Measurements from ENCODE around the gene PDZRN4. TPM values are rescaled to one million over a fixed set of nuclear protein-coding genes. Genes with fewer than 3 reads are reported as not detected.
"Not testable (repeated sequence)": the region's sequence is repeated elsewhere in the genome, so short reads cannot be mapped to it uniquely, and the experiment has no call there.

PDZRN4 gene
- total RNA-seq, 1 experiment from 2014 or later = not detected

GRCh38 chr12:41269056-41269455 is 80.9 kb downstream of the PDZRN4 start:
- no peak for DNase-seq (ENCODE audit: low read depth)
- in situ Hi-C loops (cut with HindIII; ENCODE audit: low pct_unique_long_range_greater_than_20kb, low sequenced_read_pairs) = no loop called here

GRCh38 chr12:41271489-41271888 is 83.4 kb downstream of the PDZRN4 start:
- DNase-seq (ENCODE audit: low read depth) = no peak
- in situ Hi-C loops (cut with HindIII; ENCODE audit: low pct_unique_long_range_greater_than_20kb, low sequenced_read_pairs) = no loop called here

DNA sequence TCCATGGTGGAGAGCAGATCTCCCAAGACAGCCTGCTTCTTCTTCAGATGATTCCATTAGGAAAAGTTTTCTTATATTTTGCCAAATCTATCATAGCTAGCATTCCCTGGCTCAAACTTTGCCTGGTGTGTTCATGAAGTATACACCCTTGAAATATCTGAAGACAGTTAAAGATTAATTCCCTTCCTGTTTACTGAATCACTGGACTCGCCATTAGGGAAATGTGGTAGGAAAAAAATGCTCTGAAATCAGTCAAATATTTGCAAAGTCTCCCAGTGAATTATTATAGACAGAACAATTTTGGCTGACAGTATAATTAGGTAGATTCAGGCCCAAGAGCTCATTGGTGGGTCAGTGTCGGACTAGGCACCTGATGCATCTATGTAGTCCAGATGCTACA is 86.5 kb downstream of the PDZRN4 start:
- in situ Hi-C loops (cut with HindIII; ENCODE audit: low pct_unique_long_range_greater_than_20kb, low sequenced_read_pairs) = no loop called here
- no peak for DNase-seq (ENCODE audit: low read depth)

DNA sequence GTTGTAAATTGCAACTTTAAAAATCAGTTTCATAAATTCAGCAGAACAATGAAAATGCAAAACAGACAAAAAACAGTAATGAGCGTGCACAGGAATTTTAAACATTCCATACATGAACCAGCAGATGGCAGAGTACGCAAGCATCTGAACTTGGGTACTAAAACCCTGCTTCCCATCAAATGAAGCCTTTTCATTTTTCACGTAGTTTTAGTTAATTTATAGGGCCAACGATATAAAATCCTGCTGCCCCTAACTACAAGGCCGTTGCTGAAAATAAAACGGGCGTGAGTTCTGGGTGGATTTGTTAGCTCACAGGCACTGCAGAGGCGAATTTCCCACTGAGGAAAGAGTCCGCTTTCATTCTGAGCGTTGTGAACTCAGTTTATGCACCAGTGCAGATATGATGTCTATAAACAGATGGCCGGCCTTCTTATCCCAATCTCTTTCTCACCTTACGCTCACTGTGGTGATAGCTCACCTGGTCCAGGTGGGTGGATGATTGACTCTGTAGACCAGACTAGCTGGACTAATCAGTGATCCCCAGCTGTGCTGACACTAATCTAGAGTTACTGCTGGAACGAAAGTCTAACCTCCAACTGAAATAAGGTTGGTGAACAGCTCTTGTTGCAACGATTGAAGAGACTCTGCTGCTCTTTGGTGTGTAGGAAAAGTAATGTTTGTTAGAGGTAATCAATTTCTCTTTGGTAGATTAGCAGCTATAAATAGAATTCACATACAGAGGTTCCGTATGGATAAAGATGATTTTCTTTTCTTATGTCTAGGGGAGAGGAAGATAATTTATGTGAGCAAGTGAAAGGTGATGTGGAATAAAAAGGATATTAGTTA is 89.2 kb downstream of the PDZRN4 start:
- DNase-seq (ENCODE audit: low read depth) = peak; percentile 23

DNA sequence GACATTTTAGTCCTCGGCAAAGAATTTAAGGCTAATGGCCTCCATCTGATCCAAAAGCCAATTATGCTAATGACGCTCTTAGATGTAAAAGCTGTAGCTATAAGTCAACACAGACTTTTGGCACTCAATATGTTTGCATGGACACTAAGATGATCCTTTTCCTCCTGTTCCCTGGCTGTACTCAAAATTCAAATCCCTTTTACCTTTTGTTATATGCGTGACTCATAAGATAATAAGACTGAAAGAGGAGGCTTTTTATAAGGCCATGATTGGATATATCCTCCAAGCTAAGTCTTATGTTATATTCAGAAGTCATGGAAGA is 89.8 kb downstream of the PDZRN4 start:
- in situ Hi-C loops (cut with HindIII; ENCODE audit: low pct_unique_long_range_greater_than_20kb, low sequenced_read_pairs) = no loop called here

More for the DNA sequence above, 89.2 kb downstream of the PDZRN4 start:
- in situ Hi-C loops (cut with HindIII; ENCODE audit: low pct_unique_long_range_greater_than_20kb, low sequenced_read_pairs) = no loop called here

DNA sequence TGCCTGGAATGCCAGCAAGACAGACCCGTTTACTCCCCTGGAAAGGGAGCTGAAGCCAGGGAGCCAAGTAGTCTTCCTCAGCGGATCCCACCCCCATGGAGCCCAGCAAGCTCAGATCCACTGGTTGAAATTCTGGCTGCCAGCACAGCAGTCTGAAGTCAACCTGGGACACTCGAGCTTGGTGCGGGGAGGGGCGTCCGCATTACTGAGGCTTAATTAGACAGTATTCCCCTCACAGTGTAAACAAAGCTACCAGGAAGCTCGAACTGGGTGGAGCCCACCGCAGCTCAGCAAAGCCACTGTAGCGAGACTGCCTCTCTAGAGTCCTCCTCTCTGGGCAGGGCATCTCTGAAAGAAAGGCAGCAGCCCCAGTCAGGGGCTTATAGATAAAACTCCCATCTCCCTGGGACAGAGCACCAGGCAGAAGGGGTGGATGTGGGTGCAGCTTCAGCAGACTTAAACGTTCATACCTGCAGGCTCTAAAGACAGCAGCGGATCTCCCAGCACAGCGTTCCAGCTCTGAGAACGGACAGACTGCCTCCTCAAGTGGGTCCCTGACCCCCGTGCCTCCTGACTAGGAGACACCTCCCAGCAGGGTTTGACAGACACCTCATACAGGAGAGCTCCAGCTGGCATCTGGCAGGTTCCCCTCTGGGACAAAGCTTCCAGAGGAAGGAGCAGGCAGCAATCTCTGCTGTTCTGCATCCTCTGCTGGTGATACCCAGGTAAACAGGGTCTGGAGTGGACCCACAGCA is 92.4 kb downstream of the PDZRN4 start:
- in situ Hi-C loops (cut with HindIII; ENCODE audit: low pct_unique_long_range_greater_than_20kb, low sequenced_read_pairs); DNase-seq (ENCODE audit: low read depth): not testable (repeated sequence)

More for the DNA sequence above, 89.8 kb downstream of the PDZRN4 start:
- no peak for DNase-seq (ENCODE audit: low read depth)

- in situ Hi-C loops (cut with HindIII; ENCODE audit: low pct_unique_long_range_greater_than_20kb, low sequenced_read_pairs); DNase-seq (ENCODE audit: low read depth): not testable (repeated sequence)
These were observed 97.3 kb downstream of the PDZRN4 start for GRCh38 chr12:41285470-41285869.

DNA sequence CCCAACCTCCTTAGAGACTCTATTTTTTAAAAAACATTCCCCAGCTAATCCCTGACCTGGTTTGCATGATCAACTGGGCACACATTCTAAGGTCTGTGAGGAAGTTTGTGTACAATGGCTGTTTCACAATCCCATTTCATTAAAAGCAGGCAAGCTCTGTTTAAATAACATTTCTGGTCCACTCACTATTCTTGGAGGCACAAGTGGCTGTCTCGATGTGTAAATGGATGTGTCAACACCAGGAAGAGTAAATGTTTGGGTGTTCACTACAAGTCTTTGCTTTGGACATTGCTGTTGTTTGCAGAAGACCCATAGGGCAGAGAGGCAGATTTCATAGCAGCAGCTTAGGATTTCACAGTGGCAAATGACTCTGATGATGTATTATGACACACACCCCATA is 98.3 kb downstream of the PDZRN4 start:
- in situ Hi-C loops (cut with HindIII; ENCODE audit: low pct_unique_long_range_greater_than_20kb, low sequenced_read_pairs) = no loop called here
- DNase-seq (ENCODE audit: low read depth) = no peak

GRCh38 chr12:41287500-41288141 is 99.5 kb downstream of the PDZRN4 start:
- no peak for DNase-seq (ENCODE audit: low read depth)
- in situ Hi-C loops (cut with HindIII; ENCODE audit: low pct_unique_long_range_greater_than_20kb, low sequenced_read_pairs) = no loop called here

GRCh38 chr12:41288142-41288811 is 100.2 kb downstream of the PDZRN4 start:
- in situ Hi-C loops (cut with HindIII; ENCODE audit: low pct_unique_long_range_greater_than_20kb, low sequenced_read_pairs) = no loop called here
- no peak for DNase-seq (ENCODE audit: low read depth)

- in situ Hi-C loops (cut with HindIII; ENCODE audit: low pct_unique_long_range_greater_than_20kb, low sequenced_read_pairs) = no loop called here
- no peak for DNase-seq (ENCODE audit: low read depth)
These were observed 101.4 kb downstream of the PDZRN4 start for GRCh38 chr12:41289501-41289900.

DNA sequence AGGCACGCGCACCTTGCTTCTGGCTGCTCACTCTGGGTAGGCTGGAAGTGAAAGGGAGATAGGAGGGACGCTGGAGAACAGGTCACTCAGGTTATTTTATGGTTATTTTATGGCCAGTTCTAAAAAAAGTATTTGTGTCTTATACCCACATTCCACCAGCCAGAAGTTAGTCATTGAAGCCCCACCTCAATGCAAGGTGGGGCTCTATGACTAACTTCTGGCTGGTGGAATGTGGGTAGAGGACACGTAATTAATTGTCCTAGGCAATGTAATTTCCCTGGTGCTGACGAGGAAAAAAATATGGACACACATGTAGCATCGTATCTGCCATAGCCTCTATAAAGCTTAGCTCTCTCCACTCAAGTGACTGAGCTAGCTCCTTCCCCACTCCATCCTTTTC is 104.9 kb downstream of the PDZRN4 start:
- in situ Hi-C loops (cut with HindIII; ENCODE audit: low pct_unique_long_range_greater_than_20kb, low sequenced_read_pairs) = no loop called here
- DNase-seq (ENCODE audit: low read depth) = peak; percentile 26

GRCh38 chr12:41293461-41293860 is 105.3 kb downstream of the PDZRN4 start:
- in situ Hi-C loops (cut with HindIII; ENCODE audit: low pct_unique_long_range_greater_than_20kb, low sequenced_read_pairs) = no loop called here
- DNase-seq (ENCODE audit: low read depth) = no peak

GRCh38 chr12:41302979-41303403 is 114.9 kb downstream of the PDZRN4 start:
- in situ Hi-C loops (cut with HindIII; ENCODE audit: low pct_unique_long_range_greater_than_20kb, low sequenced_read_pairs) = no loop called here
- no peak for DNase-seq (ENCODE audit: low read depth)

DNA sequence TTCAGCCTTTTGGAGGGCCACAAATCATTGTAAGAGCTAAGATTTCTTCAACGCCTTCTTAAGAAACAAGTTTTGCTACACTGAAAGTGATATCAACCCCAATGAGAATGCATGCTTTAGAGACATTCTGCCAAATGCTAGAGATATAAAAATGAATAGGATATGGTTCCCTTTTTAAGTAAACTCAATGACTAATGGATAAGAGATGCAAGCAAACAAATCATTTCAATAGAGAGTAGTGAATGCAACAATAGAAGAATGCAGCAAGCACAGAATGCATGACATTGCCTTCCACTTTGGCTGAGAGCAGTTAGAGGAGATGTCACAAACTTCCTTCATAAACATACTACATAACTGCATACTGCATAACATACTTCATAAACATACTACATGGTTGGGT is 116.4 kb downstream of the PDZRN4 start:
- in situ Hi-C loops (cut with HindIII; ENCODE audit: low pct_unique_long_range_greater_than_20kb, low sequenced_read_pairs) = no loop called here

DNA sequence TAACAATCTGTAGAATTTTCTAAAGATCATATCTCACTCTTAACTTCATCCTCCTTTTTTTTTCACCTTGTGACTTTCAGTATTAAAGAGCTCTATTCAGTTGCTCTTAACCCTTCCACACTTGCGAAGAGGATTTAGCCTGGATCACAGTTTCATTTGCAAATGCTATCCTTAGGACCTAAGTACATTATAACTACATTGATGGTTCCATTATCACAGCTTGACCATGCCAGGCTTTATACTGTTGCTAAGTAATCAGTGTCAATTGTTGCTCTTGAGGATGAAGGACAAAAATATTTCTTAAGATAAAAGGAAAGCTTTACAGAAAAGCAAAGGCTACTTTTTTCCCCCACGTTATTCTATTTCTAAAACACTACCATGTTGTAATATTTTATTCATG is 122.2 kb downstream of the PDZRN4 start:
- no peak for DNase-seq (ENCODE audit: low read depth)
- in situ Hi-C loops (cut with HindIII; ENCODE audit: low pct_unique_long_range_greater_than_20kb, low sequenced_read_pairs) = no loop called here

More for the DNA sequence above, 116.4 kb downstream of the PDZRN4 start:
- no peak for DNase-seq (ENCODE audit: low read depth)

GRCh38 chr12:41311883-41312282 is 123.8 kb downstream of the PDZRN4 start:
- in situ Hi-C loops (cut with HindIII; ENCODE audit: low pct_unique_long_range_greater_than_20kb, low sequenced_read_pairs) = no loop called here
- DNase-seq (ENCODE audit: low read depth) = no peak

DNA sequence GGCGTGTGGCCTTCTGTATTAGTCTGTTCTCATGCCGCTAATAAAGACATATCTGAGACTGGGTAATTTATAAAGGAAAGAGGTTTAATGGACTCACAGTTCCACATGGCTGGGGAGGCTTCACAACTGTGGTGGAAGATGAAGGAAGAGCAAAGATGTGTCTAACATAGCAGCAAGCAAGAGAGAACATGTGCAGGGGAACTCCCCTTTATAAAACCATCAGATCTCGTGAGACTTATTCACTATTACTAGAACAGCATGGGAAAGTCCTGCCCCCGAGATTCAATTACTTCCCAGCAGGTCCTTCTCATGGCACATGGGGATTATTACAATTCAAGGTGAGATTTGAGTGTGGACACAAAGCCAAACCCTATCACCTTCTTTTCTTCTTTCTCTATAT is 124.3 kb downstream of the PDZRN4 start:
- in situ Hi-C loops (cut with HindIII; ENCODE audit: low pct_unique_long_range_greater_than_20kb, low sequenced_read_pairs); DNase-seq (ENCODE audit: low read depth): not testable (repeated sequence)

DNA sequence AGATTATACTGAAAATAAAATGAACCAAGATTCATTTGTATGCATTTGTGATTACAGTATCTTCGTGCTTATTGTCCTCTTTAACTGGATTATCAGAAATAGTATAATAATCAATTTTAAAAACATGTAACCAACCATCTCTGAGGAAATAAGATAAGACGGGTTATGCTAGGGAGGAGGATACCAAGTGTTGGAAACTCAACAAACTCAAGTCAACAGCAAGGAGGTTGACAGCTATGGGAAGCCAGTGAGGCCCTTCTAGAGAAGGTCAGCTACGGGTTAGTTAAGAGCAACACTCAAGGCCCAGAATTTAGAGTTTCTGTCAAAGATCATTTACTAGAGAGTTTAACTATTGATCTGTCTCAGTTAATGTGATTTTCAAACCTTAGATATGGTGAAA is 137.2 kb downstream of the PDZRN4 start:
- in situ Hi-C loops (cut with HindIII; ENCODE audit: low pct_unique_long_range_greater_than_20kb, low sequenced_read_pairs) = no loop called here
- no peak for DNase-seq (ENCODE audit: low read depth)
